GM18907 (cell line): ENCODE results near the gene PTPRD.

Experiments used
- ATAC-seq: cut with Tn5 transposase; IDR thresholded peaks from one replicate; pipeline ENCODE4 v1.9.1; 2021; ENCODE audit warnings: mild to moderate bottlenecking, moderate library complexity; ENCODE audit not compliant: unreplicated experiment

Gene PTPRD

GRCh38 chr9:9790216-9790872 is 822.5 kb downstream of the PTPRD start:
- ATAC-seq, result peak; percentile 72

GRCh38 chr9:9783711-9784110 is 829.1 kb downstream of the PTPRD start:
- ATAC-seq, result no peak

GRCh38 chr9:9783211-9783610 is 829.6 kb downstream of the PTPRD start:
- no peak for ATAC-seq

- ATAC-seq, result no peak
Observed at GRCh38 chr9:9778293-9778692, 834.5 kb downstream of the PTPRD start.

- ATAC-seq, result no peak
Observed at GRCh38 chr9:9774471-9774870, 838.3 kb downstream of the PTPRD start.

GRCh38 chr9:9771314-9771713 is 841.5 kb downstream of the PTPRD start:
- ATAC-seq, result no peak

GRCh38 chr9:9764821-9765220 is 848.0 kb downstream of the PTPRD start:
- no peak for ATAC-seq

- no peak for ATAC-seq
Observed at GRCh38 chr9:9754186-9754585, 858.6 kb downstream of the PTPRD start.

- ATAC-seq, result no peak
Observed at GRCh38 chr9:9753266-9753665, 859.5 kb downstream of the PTPRD start.

- no peak for ATAC-seq
Observed at GRCh38 chr9:9752722-9753121, 860.1 kb downstream of the PTPRD start.

GRCh38 chr9:9751996-9752395 is 860.8 kb downstream of the PTPRD start:
- no peak for ATAC-seq

GRCh38 chr9:9750719-9751118 is 862.1 kb downstream of the PTPRD start:
- no peak for ATAC-seq

GRCh38 chr9:9749591-9749990 is 863.2 kb downstream of the PTPRD start:
- ATAC-seq, result no peak

- ATAC-seq, result no peak
Observed at GRCh38 chr9:9747787-9748186, 865.0 kb downstream of the PTPRD start.

- no peak for ATAC-seq
Observed at GRCh38 chr9:9746826-9747225, 866.0 kb downstream of the PTPRD start.

GRCh38 chr9:9743822-9744221 is 869.0 kb downstream of the PTPRD start:
- ATAC-seq, result no peak

- ATAC-seq, result no peak
Observed at GRCh38 chr9:9730174-9730573, 882.6 kb downstream of the PTPRD start.

- no peak for ATAC-seq
Observed at GRCh38 chr9:9729082-9729481, 883.7 kb downstream of the PTPRD start.

- no peak for ATAC-seq
Observed at GRCh38 chr9:9719373-9720112, 893.3 kb downstream of the PTPRD start.

GRCh38 chr9:9718691-9719090 is 894.1 kb downstream of the PTPRD start:
- no peak for ATAC-seq

GRCh38 chr9:9679433-9679832 is 933.4 kb downstream of the PTPRD start:
- no peak for ATAC-seq

GRCh38 chr9:9674461-9674860 is 938.3 kb downstream of the PTPRD start:
- ATAC-seq, result no peak

GRCh38 chr9:9670454-9670853 is 942.3 kb downstream of the PTPRD start:
- no peak for ATAC-seq
